SK-N-MC (cell line): ENCODE results near the gene ADGRG3.

Source experiments
- EZH2 ChIP-seq: fragments of 200-600 bp; sonication (generic); IDR thresholded peaks from one replicate; pipeline ENCODE4 v1.6.1; 2017; ENCODE audit warnings: antibody characterized with exemption
- POLR2AphosphoS5 ChIP-seq: IDR thresholded peaks from 2 replicates; pipeline ENCODE4 v1.6.1; 2012; ENCODE audit warnings: mild to moderate bottlenecking, low read depth, low read length, borderline replicate concordance

DNA sequence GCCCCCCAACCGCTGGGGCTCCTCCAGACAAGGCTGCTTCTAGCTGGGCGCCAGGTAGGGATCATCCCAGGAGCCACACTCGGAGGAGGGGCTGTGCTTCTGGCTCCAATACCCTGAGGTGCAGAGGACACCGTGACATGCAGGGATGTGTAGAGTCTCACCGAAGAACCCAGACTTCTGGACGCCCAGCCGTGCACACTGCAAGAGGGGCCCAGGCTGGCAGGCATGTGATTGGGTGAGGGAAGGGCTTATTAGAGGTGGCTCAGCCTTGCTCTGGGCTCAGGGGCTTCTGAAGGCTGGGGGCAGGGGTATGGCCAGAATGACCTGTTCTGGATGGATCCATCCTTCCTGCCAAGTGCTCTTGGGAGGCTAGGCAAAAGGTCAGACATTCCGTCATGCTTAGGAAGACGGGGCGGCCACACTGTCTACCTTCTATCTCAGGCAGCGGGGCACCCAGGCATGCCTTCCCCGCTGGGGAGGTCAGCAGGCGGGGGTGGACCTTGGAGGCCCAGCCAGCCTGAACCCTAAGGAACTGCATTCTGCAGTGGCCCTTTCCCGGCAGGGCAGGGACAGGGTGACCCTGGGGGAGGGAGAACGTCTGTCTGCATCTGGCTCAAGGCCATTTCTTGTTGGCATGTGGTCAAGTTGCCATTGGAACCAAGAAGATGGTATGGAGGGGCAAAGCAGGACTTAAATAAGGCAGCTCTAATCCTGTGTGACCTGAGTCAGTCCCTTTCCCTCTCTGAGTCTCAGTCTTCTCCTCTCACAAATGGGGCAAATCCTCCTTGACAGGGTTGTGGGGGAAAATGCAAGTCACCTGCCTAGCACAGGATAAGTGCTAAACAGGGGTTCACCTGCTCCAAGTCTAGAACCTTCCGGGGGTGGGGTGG, 45.5 kb upstream of the ADGRG3 start:
- TF ChIP-seq POLR2AphosphoS5 (no peak), EZH2 (no peak)
